Non-pigmented ciliary epithelial cell (primary cell): ENCODE measurements around the gene VPS16.
"Not testable (repeated sequence)": the region's sequence is repeated elsewhere in the genome, so short reads cannot be mapped to it uniquely, and the experiment has no call there.

Source experiments
- DNase-seq: peaks from one replicate; pipeline ENCODE4 v3.0.0-alpha.2; 2010; ENCODE audit warnings: low read depth

The VPS16 gene

GRCh38 chr20:2871661-2872458 lies 31.3 kb downstream of the VPS16 start:
- DNase-seq = no peak

DNA sequence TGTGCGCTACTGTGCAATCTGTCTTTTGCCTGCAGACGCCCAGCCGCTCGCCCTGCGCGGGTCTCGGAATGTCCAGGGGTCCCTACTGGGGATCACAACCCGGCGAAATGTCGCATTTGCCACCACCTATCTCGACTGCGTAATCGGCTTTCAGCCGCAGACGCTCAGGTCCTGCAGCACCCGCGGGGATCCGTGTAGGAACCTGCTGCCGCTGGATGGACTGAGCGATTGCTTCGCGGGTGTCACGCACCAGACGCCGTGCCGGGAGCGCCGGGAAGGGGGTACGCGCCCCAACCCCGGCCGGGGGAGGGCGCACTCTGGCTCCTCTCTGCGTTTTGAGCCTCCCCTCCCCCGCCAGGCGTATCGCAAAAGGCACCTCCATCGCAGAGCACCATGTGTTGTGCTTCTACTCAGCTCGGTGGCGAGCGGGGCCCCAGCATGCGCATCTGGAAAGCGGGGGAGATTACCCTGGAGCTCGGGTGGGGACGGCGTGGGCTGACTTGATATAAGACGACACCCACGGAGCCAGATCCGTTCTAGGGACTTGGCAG lies 32.0 kb downstream of the VPS16 start:
- DNase-seq = no peak

DNA sequence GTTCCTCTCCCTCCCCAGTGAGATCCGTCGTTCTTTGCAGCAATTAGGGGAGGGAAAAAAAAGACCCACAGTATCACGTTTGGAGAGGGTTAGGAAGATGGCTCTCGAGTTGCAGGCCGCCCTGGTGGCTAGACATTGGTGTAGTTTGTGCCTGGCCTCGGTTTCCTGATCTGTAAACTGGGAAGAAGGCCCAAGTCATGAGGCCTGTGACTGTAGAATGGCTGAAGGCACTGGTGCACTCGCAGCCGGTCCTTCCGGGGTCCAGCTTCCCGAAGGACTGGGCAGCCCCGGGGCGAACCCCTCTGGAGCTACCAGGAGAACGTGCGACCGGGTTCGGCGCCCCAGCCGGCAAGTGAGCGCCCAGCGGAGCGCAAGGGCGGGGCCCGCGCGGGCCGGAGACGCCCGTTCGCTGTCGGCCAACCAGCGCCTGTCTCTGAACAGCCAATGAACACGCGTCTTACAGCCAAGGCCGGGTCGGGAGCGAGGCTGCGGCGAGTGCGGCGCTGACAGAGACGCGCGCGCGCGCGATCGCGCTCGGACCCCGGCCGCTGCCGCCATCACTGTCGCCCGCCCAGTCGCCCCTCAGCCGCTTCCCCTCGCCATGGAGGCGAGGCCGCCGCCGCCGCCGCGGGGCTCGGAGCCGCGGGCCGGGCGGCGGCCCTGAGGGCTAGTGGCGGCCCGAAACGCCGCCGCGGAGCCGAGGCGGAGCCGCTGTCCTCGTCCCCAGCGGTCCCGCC lies 32.6 kb downstream of the VPS16 start, which contains the start of gene PTPRA:
PTPRA (plus strand) TSS at position 472 of the 737 bp plus-strand sequence. CDS start 90,797 bp downstream, outside the sequence.
- peak; percentile 46 for DNase-seq

DNA sequence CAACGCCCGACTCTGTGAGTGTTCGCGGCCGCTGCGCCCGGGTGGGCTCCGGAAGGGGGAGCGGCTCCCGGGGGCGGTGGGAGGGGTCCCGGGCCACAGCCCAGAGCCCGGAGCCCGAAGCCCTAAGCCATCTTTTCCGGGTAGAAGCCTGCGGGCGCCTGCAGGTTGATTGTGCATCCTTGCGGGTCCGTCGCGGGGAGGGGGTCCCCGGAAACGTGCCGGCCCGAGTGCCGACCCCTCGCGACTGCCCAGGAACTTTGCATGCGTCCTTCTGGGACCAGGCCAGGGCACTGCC lies 33.1 kb downstream of the VPS16 start:
- no peak for DNase-seq

DNA sequence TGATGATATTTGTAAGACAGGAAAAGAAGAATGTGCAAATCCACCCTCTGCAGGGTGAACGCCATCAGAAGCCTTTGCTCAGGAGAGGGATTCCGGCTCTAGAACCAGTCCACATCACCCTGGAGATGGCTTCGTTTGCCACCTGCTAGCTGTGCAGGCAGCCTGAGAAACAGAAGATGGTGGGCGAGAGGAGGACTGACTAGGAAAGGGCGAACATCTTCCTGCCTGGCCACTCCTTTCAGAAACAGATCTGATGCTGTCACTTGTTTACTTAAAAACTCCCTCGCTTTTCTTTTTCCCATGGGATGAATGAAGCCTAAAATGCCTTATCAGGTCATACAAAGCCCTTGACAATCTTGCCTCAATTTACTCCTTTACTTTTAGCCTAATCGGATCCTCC lies 33.9 kb downstream of the VPS16 start:
- no peak for DNase-seq

DNA sequence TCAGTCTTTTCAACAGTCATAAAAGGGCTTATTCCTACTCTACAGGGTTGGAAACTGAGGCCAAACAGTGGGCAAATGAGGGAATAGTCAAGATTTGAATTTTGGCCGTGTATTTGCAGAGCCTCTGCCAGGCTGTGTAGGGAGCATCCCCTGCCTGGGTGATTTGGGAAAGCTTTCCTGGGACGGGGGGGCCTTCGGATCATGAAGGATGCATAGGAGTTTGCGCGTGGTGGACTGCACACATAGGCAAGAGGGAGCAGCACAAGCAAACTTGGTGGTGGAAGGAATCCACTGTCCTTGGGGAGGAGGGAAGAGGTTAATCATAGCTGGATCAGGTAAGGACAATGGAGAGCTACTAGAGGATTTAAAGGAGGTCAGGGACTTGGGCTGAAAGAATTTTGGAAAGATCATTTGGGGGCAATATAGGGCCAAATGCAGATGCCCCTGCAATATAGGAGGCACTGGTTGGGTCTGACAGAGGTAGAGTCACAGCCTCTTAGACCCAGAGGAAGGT lies 35.2 kb downstream of the VPS16 start:
- DNase-seq = no peak

- DNase-seq = no peak
Observed at GRCh38 chr20:2878515-2878914, 38.0 kb downstream of the VPS16 start.

GRCh38 chr20:2879146-2879545 lies 38.6 kb downstream of the VPS16 start:
- peak; percentile 60 for DNase-seq

DNA sequence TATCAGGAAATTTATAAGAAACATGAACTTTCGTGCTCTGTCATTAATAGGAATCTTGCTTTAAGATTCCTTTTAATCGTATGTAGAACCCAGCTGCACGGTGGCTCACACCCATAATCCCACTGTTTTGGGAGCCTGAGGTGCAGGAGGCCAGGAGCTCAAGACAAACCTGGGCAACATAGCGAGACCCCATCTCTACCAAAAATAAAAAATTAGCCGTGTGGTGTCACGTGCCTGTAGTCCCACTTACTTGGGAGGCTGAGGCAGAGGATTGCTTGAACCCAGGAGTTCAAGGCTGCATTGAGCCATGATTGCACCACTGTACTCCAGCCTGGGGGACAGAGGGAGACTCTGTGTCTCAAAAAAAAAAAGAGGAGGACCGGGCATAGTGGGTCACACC lies 40.1 kb downstream of the VPS16 start:
- no peak for DNase-seq

- DNase-seq = no peak
Observed at GRCh38 chr20:2883726-2884637, 43.4 kb downstream of the VPS16 start.

- DNase-seq = no peak
Observed at GRCh38 chr20:2887715-2888114, 47.2 kb downstream of the VPS16 start.

DNA sequence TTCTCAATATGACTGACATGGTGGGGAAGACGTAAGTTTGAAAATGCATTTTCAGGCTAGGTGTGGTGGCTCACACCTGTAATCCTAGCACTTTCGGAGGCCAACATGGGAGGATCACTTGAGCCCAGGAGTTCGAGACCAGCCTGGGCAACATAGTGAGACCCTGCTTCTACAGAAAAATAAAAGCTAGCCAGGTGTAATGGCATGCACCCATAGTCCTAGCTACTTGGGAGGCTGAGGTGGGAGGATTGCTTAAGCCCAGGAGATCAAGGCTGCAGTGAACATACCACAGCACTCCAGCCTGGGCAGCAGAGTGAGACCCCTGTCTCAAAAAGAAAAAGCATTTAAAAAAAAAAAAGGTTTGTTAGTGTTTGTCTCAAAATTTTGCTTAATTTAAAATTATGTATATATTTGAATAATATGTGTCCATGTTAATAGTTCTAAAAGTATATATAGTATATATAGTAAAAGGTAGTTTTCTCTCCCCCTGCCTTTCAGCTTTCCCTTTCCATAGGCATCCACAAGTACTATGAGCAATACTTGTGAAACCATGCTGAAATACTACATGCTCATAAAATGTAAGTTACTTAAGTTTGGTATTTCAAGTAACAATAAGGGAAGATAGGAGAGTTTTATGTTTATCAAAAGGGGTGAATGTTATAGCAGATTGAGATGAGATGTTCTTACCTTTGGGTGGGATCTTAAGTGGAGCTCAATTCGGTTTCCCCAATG lies 47.8 kb downstream of the VPS16 start:
- no peak for DNase-seq

- DNase-seq = no peak
Observed at GRCh38 chr20:2889209-2889608, 48.7 kb downstream of the VPS16 start.

DNA sequence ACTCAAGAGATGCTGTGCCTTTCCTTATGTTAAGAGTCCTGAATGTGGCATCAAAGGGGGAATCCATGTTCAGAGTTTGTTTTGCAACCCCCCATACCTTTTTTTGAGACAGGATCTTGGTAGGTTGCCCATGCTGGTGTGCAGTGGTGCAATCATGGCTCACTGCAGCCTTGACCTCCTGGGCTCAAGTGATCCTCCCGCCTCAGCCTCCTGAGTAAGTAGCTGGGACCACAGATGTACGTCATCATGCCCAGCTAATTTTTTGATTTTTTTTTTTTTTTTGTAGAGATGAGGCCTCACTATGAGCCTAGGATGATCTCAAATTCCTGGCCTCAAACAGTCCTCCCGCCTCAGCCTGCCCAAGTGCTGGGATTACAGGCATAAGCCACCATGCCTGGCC lies 49.3 kb downstream of the VPS16 start:
- DNase-seq = no peak

DNA sequence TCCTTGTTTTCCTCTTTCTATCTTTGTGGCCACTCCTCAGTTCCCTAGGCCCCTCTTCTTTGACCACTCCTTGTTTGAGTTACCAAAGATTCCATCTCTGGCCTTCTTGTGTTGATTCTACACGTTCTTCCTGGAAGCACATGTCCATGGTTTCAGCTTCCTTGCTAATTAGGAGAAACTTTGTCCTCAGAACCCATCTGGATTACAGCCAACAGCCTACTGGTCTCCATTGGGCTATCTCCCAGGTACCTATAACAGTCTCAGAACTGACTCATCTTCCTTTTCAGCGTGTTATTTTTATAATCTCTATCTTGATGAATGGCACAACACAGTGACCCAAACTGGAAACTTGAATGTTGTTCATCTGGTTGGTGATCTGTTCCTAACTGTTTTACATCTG lies 50.2 kb downstream of the VPS16 start:
- DNase-seq = no peak

DNA sequence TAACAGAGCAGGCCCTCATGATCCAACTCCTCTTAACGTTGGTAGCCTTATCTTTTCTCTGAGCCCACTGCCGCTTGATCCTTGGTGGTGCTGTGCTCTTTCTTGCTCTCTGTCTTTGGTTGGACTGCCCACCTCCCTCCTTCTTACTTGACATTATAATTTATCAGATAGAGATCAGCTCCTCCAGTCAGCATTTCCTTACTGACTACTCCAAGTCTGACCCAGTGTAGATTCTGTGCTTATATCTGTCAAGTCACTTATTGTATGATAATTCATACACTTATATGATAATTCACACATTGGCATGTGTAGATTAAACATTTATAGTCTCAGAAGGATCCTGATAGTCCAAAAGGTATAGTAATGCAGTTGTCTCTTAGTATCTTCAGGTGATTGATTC lies 50.8 kb downstream of the VPS16 start:
- no peak for DNase-seq

GRCh38 chr20:2892376-2892775 lies 51.8 kb downstream of the VPS16 start:
- DNase-seq = no peak

DNA sequence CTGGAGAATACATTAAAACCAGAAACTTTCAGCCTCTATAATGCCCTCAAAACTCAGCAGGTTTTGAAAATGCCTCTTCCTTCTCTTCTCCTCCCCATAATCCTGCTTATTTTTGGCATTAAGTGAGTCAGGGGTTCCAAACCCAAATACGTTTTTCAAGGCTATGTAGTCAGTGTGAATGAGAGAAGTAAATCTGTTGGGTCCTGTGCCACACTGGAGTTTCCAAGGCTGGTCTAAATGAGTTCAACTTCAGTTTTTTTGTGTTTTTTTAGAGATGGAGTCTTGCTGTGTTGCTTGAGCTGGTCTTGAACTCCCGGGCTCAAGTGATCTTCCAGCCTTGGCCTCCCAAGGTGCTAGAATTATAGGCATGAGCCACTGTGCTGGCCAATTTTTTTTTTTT lies 53.7 kb downstream of the VPS16 start:
- no peak for DNase-seq

- not testable (repeated sequence) for DNase-seq
Observed at GRCh38 chr20:2895154-2895553, 54.6 kb downstream of the VPS16 start.

DNA sequence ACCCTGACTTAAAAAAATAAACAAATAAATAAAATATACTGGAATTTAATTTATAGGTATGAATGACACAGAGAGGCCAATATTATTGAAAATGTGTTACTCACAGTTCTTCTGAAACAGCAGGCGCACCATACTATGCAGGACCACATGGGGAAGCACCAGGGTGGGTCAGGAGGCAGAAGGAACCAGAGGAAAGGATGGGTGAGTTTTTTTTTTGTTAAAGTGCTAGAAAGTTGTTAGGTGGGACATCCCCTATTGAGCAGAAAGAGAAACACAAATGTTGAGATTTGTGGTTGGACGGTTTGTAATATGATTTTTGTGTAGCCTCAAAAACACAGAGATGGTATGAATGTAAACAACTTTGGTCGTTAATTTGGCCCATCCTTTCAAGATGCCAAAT lies 58.7 kb downstream of the VPS16 start:
- DNase-seq = no peak

- DNase-seq = no peak
Observed at GRCh38 chr20:2900845-2901592, 60.5 kb downstream of the VPS16 start.
